HG02973 (cell line): ENCODE results near the gene PTGES3.
"Not testable (repeated sequence)": the region's sequence is repeated elsewhere in the genome, so short reads cannot be mapped to it uniquely, and the experiment has no call there.

ENCODE experiments used
- ATAC-seq: cut with Tn5 transposase; IDR thresholded peaks from one replicate; pipeline ENCODE4 v1.9.1; 2021; ENCODE audit warnings: moderate library complexity; ENCODE audit not compliant: unreplicated experiment

The PTGES3 gene

DNA sequence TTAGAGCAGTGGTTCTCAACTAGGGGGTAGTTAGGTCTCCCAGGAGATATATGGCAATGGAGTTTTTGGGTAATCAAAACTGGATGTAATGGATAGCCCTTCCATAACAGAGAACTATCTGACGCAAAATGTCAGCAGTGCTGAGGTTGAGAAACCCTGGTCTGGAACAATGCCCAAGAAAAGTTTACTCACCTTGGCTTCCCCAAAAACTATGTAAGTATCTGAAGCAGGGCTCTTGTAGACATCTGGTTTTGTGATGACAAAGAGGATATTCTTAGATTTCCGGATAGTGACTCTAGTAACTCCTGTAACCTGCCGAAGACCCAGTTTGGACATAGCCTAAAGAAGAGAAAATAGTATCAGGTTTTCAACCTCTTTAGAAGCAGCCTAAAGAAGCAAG lies 25.3 kb upstream of the PTGES3 start:
- no peak for ATAC-seq

DNA sequence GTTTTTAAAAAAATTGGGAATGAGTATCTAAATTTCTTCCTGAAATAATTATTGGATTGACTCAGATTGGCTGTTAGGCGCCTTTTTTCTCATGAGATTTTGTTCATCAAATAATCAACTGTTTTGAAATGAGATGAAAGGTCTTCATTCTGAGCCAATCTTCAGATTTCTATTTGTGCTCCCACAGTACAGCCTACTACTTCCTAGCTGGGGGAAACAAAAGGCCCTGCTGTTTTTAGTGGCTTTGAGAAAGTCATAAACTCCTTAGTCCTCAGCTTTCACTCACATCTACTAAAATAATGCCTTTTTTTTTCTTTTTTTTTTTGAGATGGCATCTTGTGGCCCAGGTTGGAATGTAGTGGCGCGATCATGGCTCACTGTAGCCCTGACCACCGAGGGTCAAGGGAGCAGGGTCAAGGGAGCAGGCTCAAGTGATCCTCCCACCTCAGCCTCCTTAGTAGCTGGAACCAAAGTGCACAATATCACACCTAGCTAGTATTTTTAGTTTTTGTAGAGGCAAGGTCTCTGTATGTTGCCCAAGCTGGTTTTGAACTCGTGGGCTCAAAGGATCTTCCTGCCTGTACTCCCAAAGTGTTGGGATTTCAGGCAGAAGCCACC lies 21.8 kb upstream of the PTGES3 start:
- no peak for ATAC-seq

DNA sequence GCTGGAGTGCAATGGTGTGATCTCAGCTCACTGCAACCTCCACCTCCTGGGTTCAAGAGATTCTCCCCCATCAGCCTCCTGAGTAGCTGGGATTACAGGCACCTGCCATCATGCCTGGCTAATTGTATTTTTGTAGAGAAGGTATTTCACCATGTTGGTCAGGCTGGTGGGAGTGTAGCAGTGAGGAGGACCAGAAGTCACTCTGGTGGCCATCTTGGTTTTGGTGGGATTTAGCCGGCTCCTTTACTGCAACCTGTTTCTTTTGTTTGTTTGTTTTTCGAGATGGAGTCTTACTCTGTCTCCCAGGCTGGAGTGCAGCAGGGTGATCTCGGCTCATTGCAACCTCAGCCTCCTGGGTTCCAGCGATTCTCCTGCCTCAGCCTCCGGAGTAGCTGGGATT lies 16.4 kb upstream of the PTGES3 start:
- ATAC-seq = not testable (repeated sequence)

DNA sequence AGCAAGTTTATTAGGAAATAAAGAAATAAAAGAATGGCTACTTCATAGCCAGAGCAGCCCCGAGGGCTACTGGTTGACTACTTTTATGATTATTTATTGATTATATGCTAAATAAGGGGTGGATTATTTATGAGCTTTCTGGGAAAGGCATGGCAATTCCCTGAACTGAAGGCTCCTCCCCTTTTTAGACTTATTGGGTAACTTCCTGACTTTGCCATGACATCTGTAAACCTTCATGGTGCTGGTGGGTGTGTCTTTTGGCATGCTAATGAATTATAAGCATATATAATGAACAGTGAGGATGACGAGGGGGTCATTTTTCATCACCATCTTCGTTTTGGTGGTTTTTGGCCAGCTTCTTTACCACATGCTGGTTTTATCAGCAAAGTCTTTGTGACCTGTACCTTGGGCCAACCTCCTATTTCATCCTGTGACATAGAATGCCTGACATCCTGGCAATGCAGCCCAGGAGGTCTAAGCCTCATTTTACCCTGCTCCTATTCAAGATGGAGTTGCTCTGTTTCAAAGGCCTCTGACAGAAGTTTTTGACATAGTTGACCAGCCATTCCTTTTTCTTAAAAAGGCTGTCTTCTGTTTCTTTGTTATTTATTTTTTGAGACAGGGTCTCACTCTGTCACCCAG lies 11.1 kb upstream of the PTGES3 start:
- no peak for ATAC-seq

DNA sequence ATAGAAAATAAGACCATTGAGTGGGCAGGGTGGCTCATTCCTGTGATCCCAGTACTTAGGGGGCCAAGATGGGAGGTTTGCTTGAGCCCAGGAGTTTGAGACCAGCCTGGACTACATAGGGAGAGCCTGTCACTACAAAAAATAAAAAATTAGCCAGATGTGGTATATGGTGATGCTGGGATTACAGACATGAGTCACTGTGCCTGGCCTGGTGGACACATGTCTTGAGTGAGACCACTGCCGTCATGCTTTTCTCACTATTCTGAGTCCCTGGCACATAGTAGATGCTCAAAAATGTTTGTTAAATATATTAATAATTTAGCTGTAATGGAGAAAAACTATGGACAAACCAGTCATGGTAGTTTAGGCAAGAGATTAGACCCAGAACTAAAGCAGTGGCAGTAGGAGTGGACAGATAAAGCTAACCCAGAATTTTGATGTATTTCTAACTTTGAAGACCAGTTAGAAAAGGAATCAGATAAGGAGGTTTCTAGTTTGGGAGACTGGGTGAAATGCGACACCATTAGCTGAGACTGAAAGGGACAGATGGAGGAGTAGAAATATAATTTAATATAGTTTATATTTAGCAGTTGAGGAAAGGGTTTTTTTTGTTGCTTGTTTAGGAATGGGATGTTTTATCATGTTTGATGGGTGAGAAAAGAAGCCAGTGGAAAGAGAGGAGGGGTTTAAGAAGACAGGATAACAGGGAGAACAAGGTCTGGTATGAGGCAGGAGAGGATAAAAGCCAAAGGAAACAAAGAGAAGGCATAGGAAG lies 7.4 kb upstream of the PTGES3 start:
- no peak for ATAC-seq

DNA sequence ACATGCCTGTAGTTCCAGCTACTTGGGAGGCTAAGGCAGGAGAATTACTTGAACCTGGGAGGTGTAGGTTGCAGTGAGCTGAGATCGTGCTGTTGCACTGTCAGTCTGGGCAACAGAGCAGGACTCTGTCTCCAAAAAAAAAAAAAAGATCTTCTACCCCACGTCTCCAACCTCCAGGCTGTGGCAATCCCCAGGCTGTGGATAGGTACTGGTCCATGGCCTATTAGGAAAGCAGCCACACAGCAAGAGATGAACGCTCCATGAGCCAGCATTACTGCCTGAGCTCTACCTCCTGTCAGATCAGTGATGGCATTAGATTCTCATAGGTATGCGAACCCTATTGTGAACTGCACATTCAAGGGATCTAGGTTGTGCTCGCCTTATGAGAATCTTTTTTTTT lies 6.1 kb upstream of the PTGES3 start:
- no peak for ATAC-seq

DNA sequence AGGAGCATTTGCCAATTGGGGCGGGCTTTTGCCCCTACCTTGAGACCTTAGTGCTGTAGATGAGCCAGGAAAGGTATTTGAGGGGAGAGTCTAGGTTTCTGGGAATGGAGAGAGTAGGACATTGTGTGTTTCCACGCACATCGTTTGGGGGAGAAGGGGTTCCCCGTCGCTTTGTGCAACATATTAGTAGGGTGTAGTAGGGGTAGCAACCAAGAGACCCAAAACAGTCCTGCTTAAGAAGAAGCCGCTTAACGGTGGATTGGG lies 694 bp upstream of the PTGES3 start:
- no peak for ATAC-seq

DNA sequence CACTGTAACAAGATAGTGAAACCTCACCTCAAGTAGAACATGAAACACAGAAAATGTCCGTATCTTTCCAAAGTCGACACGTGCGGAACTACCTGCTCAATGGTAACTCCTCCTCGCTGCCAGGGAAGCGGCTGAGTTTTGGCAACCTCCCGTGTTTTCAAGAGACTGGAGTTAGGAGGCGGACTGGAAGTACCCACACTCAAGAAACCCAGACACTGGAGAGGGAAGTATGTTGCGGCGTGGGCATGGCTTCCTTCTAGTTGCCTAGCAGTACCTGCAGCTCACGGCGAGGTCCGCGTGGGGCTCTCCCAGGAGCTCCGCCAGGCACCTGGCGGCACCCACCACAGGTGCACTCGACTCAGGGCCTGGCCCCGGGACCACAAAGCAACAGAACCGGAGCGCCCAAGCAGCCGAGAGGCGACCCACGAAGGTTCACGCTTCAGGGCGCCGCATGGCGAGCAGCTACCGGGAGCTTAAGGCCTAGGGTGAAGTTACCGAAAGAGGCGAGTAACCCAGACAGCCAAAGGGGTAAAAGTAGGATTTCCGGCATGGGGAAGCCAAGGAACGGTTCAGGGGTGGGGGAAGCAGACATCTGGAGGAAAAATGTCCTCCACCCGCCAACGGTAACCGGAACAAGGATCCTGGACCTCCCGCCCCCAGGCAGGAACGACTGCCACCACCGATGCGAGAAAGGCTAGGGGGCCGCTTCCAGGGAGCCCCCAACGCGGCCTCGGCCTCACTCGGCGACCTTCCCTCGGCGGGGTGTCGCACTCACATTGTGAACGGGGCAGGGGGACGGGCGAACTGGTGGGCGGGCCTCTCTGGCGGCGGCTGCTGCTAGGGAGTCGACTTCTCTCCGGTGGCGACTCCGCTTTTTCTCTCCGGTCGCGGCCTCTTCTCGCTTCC lies 608 bp downstream of the PTGES3 start:
- ATAC-seq = no peak

DNA sequence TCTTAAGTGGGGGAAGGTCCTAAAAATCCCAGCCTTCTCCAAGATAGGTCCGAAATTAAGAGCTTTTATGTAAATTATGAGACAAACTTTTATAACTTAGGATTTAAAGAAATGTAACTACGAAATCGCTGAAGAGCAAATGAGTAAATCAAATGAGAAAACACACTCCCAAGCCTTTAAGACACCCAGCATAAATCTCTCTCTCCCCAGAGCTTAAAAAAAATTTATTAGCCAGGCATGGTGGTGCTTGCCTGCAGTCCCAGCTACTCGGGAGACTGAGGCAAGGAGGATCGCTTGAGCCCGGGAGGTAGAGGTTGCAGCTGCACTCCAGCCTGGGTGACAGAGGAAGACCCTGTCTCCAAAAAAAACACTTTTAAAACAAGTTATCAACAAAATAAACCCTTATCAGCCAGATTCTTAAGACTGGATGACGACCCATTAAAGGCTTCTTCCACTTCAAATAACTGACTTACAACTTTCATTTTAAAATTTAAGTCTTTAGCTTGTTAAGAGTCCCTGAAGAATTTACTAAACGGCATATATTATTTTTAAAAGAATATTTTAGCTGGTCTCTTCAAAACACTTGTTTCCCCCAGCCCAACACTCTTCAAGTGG lies 3.2 kb downstream of the PTGES3 start:
- ATAC-seq = no peak

DNA sequence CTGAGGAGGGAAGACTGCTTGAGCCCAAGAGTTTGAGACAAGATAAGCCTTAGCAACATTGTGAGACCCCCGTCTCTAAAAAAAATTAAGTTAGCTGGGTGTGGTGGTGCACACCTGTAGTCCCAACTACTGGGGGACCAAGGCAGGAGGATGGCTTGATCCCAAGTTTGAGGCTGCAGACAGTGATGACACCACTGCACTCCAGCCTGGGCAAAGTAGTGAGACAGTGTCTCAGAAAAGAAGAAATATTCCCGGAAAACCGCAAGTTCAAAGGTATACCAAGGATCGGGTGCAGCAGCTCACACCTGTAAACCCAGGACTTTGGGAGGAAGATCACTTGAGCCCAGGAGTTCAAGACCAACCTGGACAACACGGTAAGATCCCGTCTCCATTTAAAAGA lies 5.8 kb downstream of the PTGES3 start:
- ATAC-seq = no peak

DNA sequence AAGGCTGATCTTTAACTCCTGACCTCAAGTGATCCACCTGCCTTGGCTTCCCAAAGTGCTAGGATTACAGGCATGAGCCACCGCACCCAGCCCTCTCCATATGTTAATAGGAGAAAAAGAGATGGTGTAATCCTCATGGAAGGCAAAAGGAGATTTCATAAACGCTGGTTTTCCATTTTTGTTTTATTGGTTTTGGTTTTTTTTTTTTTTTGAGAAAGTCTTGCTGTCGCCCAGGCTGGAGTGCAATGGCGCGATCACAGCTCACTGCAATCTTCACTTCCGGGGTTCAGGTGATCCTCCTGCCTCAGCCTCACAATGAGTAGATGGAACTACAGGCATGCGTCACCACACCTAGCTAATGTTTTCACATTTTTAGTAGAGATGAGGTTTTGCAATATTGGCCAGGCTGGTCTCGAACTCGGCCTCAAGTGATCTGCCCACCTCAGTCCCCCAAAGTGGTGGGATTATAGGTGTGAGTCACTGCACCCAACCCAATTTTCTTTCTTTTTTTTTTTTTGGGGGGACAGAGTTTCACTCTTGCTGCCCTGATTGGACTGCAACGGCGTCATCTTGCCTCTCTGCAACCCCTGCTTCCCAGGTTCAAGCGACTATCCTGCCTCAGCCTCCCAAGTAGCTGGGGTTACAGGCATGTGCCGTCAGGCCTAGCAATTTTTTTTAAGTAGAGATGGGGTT lies 8.1 kb downstream of the PTGES3 start:
- no peak for ATAC-seq

DNA sequence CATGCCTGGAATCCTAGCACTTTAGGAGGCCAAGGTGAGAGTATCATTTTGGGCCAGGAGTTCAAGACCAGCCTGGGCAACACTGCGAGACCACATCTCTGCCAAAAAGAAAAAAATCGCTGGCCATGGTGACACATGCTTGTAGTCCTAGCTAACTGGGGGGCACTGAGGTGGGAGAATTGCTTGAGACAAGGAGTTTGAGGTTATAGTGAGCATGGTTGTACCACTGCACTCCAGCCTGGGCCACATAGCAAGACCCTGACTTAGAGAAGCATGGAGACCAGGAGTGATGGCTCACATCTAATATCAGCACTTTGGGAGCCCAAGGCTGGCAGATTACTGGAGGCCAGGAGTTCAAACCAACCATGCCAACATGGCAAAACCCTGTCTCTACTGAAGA lies 9.2 kb downstream of the PTGES3 start:
- no peak for ATAC-seq

DNA sequence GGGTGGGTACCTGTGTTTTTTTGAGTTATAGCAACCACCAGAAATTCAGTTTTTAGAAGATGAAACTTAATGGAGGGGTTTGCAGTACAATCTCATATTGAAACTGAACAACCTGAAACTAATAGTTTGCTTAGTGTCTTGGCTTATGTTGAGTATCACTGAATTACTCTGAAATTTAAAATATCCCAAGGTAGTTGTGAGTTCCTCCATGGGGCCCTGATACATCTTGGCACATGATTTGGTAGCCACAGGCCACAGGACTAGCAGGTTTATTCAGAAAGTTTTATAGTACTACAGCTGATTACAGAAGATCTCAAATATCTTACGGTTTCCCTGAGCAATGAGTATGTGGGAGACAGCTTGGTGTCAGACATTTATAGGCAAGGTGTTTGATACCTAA lies 10.4 kb downstream of the PTGES3 start:
- ATAC-seq = peak; percentile 80

DNA sequence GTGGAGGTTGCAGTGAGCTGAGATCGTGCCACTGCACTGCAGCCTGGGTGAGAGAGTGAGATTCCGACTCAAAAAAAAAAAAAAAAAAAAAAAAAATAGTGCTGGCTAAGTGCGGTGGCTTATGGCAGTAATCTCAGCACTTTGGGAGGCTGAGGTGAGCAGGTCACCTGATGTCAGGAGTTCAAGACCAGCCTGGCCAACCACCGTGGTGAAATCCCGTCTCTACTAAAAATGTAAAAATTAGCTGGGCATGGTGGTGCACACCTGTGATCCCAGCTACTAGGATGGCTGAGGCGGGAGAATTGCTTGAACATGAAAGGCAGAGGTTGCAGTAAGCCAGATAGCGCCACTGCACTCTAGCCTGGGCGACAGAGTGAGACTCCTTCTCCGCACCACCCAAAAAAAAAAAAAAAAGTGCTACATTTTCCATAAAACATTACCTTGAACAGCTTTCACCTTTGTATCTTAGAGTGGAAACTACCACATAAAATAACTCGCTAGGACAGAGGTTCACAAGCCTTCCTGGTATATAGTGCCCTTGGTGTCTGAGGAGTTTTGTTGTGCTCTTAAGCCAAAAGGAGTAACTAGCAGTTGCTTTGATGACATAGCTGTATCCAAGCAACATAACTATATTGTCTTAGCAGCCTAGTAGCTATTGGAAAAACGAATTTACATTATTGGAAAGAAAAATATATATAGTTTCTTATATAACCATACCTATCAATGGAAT lies 11.1 kb downstream of the PTGES3 start:
- ATAC-seq = no peak

DNA sequence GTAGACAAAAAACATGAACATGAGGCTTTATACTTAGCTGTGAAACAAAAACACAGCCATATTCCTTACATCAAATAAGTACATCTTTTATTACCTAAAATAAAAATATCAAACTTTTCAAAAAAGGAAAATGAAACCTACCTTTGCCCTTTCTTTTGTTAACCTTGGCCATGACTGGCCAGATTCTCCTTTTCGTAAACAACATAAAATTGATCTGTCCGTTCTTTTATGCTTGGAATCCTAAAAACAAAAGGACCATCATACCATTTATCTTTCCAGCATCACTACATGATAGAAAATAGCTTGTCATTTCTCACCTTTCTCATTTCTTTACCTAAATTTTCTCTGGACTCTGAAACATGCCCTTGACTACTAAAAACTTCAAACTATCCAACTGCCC lies 16.5 kb downstream of the PTGES3 start:
- no peak for ATAC-seq

DNA sequence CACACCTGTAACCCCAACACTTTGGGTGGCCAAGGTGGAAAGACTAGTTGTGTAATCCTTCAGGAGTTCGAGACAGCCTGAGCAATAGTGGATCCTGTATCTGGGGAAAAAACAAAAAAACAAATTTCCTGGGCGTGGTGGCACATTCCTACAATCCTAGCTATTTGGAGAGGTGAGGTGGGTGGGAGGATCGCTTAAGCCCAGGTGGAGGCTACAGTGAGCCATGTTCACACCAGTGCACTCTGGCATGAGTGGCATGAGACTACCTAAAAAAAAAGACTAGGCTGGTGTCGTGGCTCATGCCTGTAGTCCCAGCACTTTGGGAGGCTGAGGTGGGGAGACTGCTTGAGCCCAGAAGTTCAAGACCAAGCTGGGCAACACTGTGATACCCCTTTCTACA lies 17.2 kb downstream of the PTGES3 start:
- no peak for ATAC-seq

DNA sequence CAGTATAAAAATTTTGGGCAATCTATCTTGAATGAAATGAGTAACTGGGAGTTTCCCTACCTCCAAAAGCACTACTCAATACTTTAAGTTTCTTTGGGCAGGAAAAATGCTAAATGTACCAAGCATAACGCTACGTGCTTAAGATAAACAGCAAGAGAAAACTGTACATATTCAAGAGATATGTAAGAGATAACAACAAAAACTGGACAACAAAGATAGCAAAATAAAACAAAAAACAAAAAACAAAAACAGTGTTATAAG lies 20.0 kb downstream of the PTGES3 start:
- ATAC-seq = no peak

DNA sequence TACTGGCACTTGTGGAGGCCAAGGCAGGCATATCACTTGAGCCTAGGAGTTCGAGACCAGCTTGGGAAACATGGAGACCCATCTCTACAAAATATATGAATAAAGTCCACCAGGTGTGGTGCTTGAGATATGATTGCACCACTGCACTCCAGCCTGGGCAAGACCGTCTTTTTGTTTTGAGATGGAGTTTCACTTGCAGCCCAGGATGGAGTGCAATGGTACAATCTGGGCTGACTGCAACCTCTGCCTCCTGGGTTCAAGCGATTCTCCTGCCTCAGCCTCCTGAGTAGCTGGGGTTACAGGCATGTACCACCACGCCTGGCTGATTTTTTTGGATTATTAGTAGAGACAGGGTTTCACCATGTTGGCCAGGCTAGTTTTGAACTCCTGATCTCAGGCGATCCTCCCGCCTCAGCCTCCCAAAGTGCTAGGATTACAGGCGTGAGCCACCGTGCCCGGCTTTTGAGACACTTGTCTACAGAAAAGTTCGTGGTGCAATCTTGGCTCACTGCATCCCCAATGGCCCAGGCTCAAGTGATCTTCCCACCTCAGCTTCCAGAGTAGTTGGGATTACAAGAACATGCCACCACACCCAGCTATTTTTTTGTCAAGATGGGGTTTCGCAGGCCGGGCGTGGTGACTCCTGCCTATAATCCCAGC lies 26.0 kb downstream of the PTGES3 start:
- no peak for ATAC-seq

DNA sequence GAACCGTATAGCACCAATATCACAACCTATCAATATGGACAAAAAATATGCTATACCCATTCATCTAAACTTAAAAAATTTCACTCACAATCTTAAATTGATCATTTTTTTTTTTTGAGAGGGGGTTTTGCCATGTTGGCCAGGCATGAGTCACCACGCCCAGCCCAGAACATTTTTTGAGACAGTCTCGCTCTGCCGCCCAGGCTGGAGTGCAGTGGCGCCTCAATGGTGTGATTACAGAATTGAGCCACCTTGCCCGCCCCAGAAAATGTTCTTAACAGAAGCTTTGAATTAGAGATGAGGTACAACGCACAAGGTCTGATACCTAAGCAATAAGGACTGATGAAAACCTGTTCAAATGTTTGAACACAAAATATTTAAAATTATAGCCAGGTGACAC lies 26.5 kb downstream of the PTGES3 start:
- no peak for ATAC-seq

DNA sequence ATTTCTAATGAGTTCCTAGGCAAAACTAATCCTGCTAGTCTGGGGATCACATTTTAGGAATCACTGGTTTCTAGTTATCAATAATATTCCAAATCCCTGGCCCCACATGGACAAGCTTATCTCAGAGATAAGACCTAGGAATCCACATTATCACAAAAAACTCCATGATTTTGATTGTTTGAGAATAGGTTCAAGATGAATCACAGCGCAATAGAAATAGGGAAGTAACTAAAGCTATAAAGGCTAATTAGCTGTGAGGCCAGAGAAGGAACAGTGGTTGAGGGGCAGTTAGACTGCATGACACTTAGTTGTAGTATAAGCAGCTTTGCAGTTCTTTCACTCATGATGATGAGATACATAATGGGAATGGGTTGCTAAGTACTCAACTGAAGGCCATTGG lies 29.2 kb downstream of the PTGES3 start:
- ATAC-seq = no peak
